Measurements from ENCODE around the gene ECM2. TPM values are rescaled to one million over a fixed set of nuclear protein-coding genes. Genes with fewer than 3 reads are reported as not detected.

Gene ECM2
- total RNA-seq, 4 donors from 2014 or later, result 4.9 to 15.2 (median 12.6) TPM

DNA sequence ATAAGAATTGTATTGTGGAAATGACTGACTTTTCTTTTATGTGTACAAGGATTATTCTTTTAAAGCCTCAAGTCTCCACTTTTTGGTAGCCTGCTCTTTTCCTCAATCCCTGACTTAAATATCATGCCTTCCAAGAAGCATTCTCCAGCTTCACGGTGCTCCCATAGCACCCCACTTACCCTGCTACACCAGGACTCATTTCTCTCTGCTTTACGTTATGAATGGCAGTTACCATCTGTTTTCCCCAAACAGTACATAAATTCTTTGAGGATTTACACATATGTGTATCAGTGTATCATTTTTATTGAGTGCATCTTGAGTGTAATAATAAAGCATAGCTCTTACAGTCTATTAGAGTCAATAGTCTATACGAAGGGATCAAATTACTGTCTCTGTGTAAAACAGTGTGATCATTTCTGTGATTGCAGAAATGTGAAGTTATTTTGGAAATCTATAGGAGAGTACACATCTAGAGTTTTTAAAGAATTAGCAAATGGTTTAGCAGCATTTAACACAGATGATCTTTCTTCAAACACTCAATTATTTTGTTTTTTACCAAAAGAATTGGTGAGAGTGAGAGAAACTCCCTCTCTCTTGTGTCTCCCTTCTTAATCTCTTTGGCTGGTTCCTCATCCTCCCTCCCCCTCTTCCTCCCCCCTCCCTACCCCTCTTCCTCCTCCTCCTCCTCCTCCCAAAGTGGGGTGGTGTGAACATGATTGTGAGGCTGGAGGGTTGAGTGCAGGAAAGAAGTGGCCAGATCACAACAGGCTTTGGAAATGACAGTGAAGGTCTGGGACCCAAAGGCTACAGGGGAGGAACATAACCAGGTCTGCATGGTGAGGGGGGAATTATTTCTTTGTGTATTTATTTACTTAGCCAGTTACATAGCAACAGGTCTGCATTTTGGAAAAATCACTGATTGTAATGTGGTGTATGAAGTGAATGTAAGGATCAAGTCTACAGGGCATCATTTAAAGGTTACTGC is 27.6 kb upstream of the ECM2 start:
- H3K27ac ChIP-seq, result no peak overlapping the region
- DNase-seq, result no peak
- no peaks in the 10 kb centered on the region for H3K9me3 ChIP-seq
- intact Hi-C loops (cut with DNase I), result no loop called here
- H3K4me1 ChIP-seq, result peaks cover 0 to 4% of the 10 kb centered on the region in 2 donors
- 81 to 82% methylated on average over 3 of the region's 3 CpGs for WGBS, 2 donors
- H3K36me3 ChIP-seq, result no peaks in the 10 kb centered on the region
- TF ChIP-seq, protein P1, sequence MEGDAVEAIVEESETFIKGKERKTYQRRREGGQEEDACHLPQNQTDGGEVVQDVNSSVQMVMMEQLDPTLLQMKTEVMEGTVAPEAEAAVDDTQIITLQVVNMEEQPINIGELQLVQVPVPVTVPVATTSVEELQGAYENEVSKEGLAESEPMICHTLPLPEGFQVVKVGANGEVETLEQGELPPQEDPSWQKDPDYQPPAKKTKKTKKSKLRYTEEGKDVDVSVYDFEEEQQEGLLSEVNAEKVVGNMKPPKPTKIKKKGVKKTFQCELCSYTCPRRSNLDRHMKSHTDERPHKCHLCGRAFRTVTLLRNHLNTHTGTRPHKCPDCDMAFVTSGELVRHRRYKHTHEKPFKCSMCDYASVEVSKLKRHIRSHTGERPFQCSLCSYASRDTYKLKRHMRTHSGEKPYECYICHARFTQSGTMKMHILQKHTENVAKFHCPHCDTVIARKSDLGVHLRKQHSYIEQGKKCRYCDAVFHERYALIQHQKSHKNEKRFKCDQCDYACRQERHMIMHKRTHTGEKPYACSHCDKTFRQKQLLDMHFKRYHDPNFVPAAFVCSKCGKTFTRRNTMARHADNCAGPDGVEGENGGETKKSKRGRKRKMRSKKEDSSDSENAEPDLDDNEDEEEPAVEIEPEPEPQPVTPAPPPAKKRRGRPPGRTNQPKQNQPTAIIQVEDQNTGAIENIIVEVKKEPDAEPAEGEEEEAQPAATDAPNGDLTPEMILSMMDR (IDR thresholded peaks at IDR 0.05), result no peak
- TF ChIP-seq POLR2A (IDR thresholded peaks at IDR 0.05), result no peak
- H3K27me3 ChIP-seq, result no peaks in the 10 kb centered on the region
- no peak overlapping the region for H3K4me3 ChIP-seq (replicated peaks in 1 of 3)

DNA sequence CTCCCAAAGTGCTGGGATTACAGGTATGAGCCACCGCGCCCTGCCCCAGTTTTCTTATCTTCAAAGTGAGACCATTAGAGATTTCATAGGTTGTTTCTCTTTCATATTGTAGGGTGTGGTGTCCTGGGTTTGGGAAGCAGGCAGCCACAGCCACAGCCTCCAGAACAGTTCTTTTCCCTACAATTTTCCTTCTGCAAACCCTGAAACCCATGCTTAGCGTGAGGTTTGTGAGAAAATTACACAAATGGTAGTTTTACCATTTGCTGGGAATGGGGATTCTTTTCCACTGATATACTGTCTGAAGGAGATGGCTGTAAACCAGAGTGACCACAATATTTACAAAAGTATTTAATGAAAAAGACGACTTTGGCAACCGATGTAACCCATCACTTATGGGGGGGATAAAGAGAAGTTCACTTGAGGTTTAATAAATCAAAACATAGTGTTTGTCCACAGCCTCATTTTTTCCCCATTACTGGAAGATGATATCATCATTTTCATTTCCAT is 26.7 kb upstream of the ECM2 start:
- peaks cover 0 to 4% of the 10 kb centered on the region in 2 donors for H3K4me1 ChIP-seq
- TF ChIP-seq POLR2A (IDR thresholded peaks at IDR 0.05), result no peak
- TF ChIP-seq, protein P1 (IDR thresholded peaks at IDR 0.05), result no peak
- no peak overlapping the region for H3K4me3 ChIP-seq (replicated peaks in 1 of 3)
- no peak overlapping the region for H3K27ac ChIP-seq
- 82 to 83% methylated on average over 5 of the region's 5 CpGs for WGBS, 2 donors
- DNase-seq, result no peak
- no peaks in the 10 kb centered on the region for H3K9me3 ChIP-seq
- H3K36me3 ChIP-seq, result no peaks in the 10 kb centered on the region
- intact Hi-C loops (cut with DNase I), result no loop called here
- no peaks in the 10 kb centered on the region for H3K27me3 ChIP-seq

DNA sequence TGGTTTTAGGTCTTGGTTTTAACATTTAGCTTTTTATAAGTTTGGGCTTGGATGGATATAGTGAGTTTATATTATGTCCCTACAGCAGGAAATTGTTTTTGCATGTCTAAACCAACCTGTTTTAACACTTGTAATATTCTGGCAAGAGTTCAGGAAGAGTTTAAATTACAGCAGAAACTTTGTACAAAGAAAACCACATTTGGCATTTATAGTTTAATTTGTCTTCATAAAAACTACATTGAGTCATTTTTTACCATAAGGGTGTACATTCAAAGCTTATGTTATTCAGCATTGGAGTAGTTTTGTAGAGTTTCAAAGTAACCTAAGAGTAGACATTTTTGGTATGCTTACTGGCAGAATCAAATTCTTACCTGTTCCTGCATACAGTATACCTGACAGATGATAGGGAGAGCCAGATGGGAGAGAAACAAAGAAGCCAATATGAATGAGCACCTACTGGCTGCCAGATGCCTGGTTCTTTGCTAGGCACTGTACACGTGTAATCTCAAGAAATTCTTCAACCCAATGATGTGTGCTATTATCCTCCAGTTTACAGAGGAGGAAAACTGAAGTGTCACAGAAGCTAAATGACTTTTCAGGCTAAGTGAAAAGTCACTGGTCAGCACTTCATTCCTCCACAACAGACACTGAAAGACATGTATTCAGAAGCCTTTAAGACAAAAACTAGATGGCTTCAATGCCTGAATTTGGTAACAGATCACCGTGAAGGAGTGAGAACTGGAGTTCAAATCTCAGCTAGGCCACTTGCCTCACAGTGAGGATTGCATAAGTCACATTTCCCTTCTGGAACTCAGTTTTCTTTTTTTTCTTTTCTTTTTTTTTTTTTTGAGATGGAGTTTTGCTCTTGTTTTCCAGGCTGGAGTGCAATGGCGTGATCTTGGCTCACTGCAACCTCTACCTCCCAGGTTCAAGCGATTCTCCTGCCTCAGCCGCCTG is 25.9 kb upstream of the ECM2 start:
- no peaks in the 10 kb centered on the region for H3K9me3 ChIP-seq
- H3K4me3 ChIP-seq (replicated peaks in 1 of 3), result no peak overlapping the region
- WGBS, 2 donors, result 71 to 82% methylated on average over 5 of the region's 5 CpGs
- intact Hi-C loops (cut with DNase I), result no loop called here
- H3K4me1 ChIP-seq, result peaks cover 0 to 4% of the 10 kb centered on the region in 2 donors
- H3K27me3 ChIP-seq, result no peaks in the 10 kb centered on the region
- DNase-seq, result no peak
- no peak for TF ChIP-seq POLR2A (IDR thresholded peaks at IDR 0.05)
- TF ChIP-seq, protein P1 (IDR thresholded peaks at IDR 0.05), result no peak
- H3K27ac ChIP-seq, result no peak overlapping the region
- H3K36me3 ChIP-seq, result no peaks in the 10 kb centered on the region

DNA sequence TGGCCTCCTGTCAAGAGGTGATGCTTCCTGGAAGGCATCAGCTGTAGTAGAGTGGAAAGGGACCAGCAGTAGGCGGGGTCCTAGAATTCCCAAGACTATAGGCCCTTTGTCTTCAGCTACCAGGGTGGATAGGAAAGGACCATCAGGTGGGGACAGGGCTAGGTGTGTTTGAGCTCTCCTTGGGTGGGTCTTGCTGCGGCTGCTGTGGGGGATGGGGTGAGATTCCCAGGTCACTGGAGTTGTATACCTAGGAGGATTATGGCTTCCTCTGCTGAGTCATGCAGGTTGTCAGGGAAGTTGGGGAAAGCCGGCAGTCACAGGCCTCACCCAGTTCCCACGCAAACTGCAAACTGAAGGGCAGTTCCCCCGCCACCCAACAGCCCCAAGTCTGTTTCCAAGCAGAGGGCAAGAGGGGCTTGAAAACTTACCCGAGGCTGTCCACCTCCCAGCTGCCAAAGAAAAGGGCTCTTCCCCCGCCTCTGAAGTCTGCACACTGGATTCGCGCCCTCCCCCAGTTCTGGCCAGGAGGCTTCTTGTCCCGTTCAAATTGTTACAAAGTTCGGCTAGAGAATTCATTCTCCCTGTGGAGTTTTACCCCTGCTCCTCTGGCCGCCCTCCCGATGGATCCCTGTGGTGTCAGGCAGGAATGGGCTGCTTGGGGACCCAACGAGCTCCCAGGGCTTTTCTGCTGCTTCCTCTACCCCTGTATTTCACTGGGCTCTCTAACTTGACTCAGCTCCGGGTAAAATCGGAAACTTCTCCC is 23.0 kb upstream of the ECM2 start:
- intact Hi-C loops (cut with DNase I), result no loop called here
- no peak for DNase-seq
- Histone ChIP-seq H3K27me3 (no peaks in the 10 kb centered on the region), H3K9me3 (no peaks in the 10 kb centered on the region), H3K4me3 (replicated peaks in 1 of 3) (no peak overlapping the region), H3K27ac (no peak overlapping the region), H3K4me1 (peaks cover 0 to 4% of the 10 kb centered on the region in 2 donors), H3K36me3 (no peaks in the 10 kb centered on the region)
- 81 to 86% methylated on average over 16 of the region's 16 CpGs for WGBS, 2 donors
- TF ChIP-seq, protein P1 (IDR thresholded peaks at IDR 0.05), result no peak
- no peak for TF ChIP-seq POLR2A (IDR thresholded peaks at IDR 0.05)

All from thyroid gland (tissue), 4 donors.